KBM-7 (cell line): Measurements from ENCODE around the gene AFMID.

Source experiments
- DNase-seq: peaks from one replicate; pipeline ENCODE4 v3.0.0-alpha.2; 2015
- in situ Hi-C: fragments of 300-500 bp; cut with MboI; formaldehyde crosslinking; loops from 2 replicates; pipeline ENCODE4 v1.14.3; 2020; ENCODE audit warnings: low sequenced_read_pairs, low pct_unique_long_range_greater_than_20kb, mixed read lengths

Gene AFMID

DNA sequence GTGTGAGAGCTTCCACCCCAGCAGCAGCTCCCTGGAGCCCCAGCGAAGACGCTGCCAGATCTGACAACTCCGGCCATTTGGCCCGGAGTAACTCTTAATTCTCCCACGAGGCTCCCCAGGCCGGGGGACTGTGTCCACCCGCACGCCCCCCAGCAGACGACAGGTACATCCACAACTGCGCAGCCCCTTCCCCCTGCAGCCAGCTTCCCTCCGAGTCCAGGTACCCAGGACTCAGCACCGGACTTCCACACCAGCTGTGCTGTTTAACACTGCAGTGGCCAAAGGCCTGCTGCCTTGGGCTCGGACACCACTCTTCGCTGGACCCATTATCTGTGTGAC lies 11.6 kb upstream of the AFMID start:
- in situ Hi-C loops: no loop called here
- DNase-seq: no peak

DNA sequence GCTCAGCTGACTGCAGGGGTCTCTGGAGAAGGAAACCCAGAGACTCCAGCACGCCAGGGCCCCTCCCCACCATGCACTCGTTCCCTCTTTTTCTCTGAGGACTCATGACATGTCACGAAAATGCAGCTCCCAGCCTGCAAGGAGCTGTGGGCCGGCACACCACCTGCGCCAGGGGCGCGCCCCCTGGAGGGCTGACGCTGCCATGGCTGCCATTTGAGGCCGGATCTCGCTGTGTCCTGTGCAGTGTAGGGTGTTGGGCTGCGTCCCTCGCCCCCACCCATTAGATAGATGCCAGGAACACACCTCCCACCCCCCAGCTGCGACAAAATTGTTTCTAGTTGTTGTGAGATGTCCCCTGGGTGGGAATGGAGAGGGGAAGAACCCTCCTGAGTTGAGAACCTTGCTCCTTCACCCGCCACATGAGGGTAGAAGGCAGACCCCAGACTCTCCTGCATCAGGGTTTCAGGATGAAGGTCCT lies 10.6 kb upstream of the AFMID start:
- in situ Hi-C loops: no loop called here

DNA sequence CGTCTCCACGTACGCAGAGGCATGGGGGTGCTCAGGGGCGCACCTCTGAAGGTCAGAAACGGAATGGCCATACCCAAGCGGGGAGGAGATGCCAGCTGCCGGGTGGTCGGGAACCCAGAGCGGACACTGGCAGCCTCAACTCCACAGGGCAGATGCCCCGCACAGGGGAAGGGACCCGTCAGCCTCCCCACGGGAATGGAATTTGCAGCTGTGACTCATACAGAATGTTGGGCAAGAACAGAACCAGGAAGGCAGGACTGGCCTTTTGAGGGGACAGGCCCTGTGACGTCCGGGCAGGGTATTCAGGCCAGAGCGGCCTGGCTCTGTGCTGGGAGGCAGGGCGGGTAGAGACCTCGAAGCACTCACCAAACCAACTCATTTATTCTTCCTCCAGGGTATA lies 7.8 kb upstream of the AFMID start:
- in situ Hi-C loops: no loop called here
- DNase-seq: no peak

More for the DNA sequence above, 10.6 kb upstream of the AFMID start:
- DNase-seq: peak; percentile 84

DNA sequence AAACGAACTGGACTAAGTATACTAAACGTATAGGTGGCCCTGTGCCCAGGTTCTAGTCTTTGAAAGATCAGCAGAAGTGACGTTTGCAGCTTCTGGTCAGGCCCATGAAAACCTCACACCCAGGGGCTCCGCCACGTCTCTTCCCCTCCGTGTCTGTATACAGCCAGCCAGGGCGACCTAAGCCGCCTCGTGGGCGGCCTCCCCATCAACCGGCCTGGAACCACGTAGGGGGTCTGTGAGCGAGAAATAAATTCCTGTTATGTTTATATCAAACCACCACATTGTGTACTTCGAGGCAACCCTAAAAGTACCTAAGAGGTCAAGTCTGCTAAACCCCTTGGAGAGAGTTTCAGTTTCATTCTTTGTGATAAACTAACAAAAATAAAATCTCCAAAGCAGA lies 7.1 kb upstream of the AFMID start:
- DNase-seq: no peak
- in situ Hi-C loops: no loop called here

DNA sequence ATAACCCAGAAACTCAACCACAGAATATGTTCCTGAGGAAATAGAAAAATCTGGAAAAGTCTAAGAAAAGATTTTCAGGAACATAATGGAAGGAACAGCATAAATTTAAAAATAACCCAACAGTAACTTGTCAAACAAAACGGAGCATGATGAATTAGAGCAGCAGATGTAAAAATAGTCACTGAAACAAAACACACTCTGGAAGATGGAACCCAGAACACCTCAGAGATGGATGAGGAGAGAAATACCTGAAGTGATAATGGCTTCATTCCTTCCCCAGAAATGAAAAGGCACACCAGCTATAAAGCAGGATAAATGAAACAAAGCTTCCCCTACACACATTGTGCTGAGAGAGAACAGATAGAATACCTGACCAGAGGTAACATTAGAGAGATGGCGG lies 6.7 kb upstream of the AFMID start:
- in situ Hi-C loops: no loop called here
- DNase-seq: no peak

DNA sequence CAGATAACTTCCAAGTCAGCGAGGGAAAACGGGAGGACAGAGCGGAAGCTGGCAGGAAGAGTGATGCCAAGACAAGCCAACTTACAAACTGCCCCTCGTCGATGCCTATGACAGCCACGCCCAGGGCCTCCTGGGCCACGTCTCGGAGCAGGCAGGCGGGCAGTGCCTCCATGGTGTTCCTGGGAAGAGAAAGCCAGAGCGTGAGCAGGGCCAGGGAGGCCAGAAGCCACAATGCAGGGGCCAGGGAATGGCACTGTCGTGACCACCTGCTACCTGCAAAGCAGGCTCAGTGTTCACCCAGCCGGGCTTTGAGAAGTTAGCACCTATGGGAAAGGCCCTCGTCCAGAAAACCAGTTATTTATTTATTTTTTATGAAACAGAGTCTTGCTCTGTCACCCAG lies 4.7 kb upstream of the AFMID start:
- DNase-seq: no peak
- in situ Hi-C loops: no loop called here

DNA sequence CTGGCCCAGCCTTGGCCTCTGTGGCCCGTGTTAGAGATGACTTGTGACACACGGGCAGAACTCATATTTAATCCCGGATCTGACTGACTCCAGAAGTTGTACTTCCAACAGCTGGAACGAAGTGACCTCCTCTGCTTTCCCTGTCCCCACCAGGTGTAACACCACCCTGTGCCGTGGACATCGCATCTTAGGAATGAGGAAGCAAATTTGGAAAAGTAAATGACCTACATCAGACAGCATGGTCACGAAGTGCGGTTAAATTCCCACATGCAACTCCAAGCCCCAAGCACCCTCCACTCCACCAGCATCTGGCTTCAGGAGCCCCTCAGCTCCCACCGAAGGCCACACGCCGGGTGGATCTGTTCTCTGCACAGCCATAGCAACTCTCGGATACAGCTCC lies 3.2 kb upstream of the AFMID start:
- no peak for DNase-seq
- in situ Hi-C loops: no loop called here

DNA sequence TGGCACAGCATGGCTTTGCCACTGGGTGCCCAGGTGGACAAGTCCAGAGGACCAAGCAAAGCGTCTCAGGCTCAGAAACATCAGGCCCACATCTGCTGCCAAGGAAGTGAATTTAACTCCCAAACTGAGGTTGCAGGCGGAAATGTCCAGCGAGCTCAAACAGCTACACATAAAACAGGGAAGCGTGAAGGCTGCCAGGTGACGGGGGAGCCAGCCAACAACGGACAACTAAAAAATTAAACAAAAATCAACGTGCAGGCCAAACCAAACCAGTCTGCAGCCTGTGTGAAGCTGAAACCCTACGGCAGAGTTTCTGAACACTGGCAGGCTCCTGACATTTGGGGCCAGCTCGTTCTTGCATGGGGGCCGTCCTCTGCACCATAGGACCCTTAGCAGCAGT lies 2.8 kb upstream of the AFMID start:
- in situ Hi-C loops: no loop called here

DNA sequence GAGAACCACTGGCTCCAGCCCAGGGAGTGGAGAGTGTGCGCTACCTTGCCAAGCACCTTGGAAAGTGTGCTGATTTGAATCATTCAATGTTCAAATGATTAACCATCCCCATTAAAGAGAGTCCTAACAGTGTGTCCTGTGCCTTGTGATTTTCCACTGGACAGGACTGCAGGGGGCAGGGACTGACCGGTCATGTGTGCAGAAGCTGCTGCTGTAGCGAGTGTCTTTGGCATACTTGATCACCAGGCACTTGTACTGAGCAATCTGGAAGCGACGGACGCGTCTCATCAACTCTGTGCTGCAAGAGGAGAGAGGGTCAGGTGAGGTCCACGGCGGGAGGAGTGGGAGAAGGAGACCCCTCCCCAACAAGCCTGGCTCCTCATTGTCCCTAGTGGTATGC lies 2.3 kb upstream of the AFMID start:
- in situ Hi-C loops: no loop called here
- DNase-seq: no peak

More for the DNA sequence above, 2.8 kb upstream of the AFMID start:
- DNase-seq: no peak

DNA sequence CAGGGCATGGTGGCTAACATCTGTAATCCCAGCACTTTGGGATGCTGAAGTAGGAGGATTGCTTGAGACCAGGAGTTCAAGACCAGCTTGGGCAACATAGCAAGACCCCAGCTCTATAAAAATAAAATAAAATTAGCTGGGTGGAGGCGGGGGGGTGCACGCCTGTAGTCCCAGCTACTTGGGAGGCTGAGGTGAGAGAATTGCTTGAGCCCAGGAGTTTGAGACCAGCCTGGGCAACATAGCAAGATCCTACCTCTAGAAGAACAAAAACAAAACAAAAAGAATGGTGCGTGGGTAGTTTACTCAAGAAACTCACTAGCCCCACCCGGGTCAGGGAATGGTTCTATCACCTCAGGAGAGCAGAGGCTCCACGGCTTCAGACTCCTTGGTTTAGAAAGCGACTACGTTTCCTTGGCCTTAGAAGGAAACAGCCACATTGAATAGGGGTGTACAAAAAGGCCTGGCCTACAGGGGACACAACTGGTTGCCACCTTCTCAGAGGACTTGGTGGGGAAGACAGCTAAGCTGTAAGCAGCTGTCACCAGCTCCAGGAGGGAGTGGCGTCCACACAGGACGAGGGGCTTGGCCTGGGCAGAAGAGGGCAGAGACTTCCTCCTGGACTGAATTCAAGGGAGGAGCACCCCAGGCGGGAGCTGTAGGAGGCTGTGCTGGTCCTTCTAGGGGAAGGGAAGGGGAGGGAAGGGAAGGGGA lies 1.0 kb upstream of the AFMID start:
- peak; percentile 60 for DNase-seq
- in situ Hi-C loops: no loop called here

DNA sequence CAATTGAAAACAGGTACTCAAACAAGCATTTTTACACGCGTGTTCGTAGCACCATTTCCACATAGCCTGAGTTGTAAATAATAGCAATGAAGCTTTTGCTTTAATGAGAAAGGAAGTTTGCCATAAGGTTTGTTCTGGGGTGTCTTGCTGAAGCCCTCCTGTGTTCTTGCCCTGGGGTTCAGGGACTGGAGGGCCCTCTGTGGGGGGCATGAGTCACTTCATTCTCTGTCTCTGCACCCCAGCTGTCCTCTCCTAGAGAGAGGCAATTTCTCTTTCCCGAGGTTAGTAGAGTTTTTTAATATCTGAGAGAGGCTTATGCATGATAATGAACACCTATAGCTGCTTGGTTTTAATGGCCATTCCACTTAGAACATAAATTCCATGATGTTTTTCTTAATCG lies 9.6 kb downstream of the AFMID start:
- in situ Hi-C loops: no loop called here
- DNase-seq: no peak

DNA sequence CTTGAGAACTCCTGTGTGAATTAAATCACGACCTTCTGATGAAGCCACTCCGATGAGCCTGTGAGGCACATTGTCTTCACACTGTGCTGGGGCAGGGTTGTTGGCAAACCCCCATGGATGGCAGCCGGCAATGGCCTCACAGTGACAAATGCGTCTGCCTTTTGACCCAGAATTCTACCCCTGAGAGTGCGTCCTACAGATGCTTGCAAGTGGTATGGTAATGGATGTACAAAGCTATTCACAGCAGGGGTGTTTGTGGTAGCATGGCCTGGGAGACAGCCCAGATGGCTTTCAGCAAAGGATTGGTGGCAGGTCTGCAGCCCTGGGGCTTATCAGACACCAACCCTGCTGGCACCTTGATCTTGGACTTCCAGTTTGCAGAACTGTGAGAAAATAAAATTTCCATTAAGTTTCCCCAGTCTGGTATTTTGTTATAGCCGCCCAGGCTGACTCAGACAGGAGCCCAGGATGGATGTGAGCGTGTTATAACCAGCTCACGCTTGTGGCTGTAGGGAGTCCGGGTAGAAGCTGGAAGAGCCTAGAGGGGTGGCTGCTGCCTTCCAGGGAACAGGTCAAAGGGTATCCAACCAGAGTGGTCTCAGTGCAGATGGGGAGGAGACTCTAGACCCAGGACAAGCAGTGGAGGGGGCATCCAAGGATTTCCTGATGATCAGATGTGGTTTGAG lies 10.1 kb downstream of the AFMID start:
- DNase-seq: no peak
- in situ Hi-C loops: no loop called here

DNA sequence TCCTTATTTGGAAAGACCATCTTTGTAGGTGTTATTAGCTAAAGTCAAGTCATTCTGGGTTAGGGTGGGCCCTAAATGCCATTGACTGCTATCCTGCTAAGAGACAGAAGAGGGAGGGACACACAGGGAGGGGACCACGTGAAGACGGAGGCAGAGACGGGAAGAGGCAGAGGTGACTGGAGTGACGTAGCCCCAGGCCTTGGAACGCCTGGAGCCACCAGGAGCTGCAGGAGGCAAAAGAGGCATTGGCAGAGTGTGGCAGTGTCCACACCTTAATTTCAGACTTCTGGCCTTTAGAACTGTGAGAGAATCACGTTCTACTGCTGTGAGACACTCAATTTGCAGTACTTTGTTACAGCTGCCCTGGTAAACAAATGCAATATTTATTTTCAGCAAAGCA lies 13.3 kb downstream of the AFMID start:
- in situ Hi-C loops: no loop called here
- DNase-seq: no peak

DNA sequence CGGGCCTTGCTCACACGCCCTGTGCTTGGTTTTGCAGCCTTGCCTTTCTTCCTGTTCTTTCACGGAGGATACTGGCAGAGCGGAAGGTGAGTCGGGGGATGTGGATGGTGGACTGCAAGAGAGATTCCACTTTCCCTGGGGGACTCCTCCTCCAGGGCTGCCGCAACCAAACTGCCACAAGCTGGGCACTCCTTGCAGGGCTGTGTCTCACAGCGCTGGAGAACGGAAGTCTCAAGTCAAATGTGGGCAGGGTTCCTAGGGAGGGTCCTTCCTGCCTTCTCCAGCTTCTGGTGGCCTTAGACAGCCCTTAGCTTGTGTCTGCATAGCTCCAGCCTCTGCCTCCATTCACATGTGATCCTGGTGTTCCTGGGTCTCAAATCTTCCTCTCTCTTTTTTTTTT lies 15.5 kb downstream of the AFMID start:
- in situ Hi-C loops: no loop called here

DNA sequence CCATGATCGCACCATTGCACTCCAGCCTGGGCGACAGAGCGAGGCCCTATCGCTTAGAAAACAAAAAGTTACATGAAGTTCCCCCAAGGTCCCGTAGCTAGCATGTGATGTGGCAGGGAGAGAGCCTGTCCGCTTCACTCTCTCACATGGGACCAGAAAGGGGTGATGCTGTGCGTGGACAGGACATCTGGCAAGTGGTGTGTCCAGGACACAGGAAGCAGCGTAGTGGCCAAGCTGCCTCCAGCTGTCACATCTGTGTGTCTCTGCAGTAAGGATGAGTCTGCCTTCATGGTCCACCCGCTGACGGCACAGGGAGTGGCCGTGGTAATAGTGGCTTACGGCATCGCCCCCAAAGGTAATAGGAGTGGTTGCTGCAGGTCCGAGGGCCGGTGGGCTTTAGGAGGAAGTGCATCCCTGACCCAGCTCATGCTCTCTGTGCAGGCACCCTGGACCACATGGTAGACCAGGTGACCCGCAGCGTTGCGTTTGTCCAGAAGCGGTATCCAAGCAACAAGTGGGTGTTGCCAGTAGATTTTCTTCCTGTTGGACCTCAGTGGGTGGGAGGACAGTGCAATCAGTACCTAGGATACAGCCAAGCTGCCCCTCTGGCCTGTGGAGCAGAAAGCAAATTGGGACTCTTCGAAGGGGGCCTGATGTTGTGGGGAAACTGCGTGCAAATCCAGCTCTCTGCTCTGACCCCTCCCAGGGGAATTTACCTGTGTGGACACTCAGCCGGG lies 17.4 kb downstream of the AFMID start:
- in situ Hi-C loops: no loop called here

More for the DNA sequence above, 15.5 kb downstream of the AFMID start:
- peak; percentile 21 for DNase-seq

DNA sequence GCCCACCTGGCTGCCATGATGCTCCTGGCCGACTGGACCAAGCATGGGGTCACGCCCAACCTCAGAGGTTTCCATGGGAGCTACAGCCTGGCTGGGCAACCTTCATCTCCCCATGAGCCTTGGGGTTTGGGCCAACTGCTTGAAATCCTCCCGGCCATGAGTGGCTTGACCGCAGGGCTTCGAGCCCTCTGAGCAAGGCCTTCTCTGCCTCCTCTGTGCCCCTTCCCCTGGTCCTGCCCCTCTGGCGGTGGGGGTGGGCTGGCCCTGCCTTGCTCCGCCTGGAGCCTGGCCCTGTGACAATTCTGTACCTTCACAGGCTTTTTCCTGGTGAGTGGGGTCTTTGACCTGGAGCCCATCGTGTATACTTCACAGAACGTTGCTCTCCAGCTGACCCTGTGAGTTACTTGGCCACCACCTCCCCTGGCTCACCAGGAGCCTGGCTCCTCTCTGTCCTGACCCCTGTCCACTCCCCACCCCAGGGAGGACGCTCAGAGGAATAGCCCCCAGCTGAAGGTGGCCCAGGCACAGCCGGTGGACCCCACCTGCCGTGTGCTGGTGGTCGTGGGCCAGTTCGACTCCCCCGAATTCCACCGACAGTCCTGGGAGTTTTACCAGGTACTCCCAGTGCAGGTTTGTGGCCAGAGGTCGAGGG lies 18.1 kb downstream of the AFMID start:
- in situ Hi-C loops: no loop called here

More for the DNA sequence above, 17.4 kb downstream of the AFMID start:
- no peak for DNase-seq

DNA sequence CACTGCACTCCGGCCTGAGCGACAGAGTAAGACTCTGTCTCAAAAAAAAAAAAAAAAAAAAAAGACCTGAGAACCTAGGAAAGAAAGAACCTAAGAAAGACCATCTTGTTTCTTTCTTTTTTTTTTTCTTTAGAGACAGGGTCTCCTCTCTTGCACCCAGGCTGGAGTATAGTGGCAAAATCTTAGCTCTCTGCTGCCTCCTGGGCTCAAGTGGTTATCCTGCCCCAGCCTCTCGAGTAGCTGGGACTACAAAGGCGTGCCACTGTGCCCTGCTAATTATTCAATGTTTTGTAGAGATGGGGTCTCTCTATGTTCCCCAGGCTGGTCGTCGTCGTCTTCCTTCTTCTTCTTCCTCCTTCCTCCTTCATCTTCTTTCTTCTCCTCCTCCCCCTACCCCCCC lies 19.1 kb downstream of the AFMID start:
- DNase-seq: no peak
- in situ Hi-C loops: no loop called here

More for the DNA sequence above, 18.1 kb downstream of the AFMID start:
- no peak for DNase-seq

DNA sequence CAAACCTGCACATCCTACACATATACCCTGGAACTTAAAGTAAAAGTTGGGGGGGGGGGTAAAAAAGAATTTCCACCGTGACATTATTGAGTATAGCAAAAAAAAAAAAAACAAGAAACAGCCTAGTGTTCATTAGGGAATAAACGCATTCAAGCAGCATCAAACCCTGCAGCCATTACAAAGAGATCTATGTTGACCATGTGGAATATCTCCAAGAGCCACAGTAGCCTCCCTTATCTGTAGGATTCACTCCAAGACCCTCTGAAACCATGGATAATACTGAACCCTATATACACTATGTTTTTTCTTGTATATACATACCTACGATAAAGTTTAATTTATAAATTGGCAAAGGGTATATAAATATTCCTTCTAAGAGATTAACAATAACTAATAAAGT lies 21.3 kb downstream of the AFMID start:
- in situ Hi-C loops: no loop called here
- no peak for DNase-seq

DNA sequence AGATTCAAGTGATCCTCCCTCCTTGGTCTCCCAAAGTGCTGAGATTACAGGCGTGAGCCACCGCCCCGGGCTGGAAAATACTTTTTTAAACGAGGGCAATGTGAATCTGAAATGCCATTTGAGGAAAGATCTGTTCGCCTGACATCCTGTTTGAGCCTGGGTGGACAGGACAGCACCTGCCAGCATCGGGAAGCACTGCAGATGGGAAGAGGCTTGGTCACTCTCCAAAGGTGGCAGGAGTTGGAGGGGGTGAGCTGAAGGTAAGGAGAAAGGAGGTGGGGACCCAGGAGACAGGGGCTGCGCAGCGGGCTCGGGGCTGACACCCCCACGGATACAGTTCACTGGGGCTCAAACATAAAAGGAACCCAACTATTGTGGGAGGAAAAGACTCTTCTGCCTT lies 22.9 kb downstream of the AFMID start:
- no peak for DNase-seq
- in situ Hi-C loops: no loop called here

DNA sequence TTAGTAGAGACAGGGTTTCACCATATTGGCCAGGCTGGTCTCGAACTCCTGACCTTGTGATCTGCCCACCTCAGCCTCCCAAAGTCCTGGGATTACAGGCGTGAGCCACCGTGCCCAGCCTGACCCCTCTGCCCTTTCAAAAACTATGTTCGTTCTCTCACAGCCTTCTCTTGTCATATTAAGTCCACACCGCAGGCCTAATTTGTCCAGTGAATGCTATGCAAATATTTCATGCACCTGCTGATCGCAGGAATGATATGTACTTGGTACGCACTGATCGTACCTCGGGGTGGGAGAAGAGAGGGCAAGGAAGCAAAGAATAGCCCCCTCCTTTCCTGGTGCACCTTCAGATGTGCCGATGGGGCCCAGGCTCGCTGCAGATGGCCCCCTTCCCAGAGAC lies 23.9 kb downstream of the AFMID start:
- in situ Hi-C loops: no loop called here

More for the DNA sequence above, 23.9 kb downstream of the AFMID start:
- DNase-seq: no peak
